Measurements from ENCODE around the gene ARHGEF1.
A peak's percentile ranks its signal among the peaks of the same experiment; 100 is the strongest.

Gene ARHGEF1

DNA sequence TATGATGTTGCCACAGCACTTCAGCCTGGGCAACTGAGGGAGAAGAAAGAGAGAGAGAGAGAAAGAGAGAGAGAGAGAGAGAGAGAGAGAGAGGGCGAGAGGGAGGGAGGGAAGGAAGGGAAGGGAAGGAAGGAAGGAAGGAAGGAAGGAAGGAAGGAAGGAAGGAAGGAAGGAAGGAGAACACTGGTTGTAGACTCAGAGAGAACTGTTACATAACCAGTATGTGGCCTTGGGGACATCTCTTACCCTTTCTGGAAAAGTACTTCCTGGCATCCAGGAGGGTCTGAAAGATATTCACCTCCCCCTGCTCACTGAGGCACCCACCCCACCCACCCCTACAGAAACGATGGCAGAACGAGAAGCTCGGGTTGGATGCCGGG is 2.7 kb upstream of the ARHGEF1 start:
- no peak for DNase-seq (ENCODE audit: low spot score)
- FAIRE-seq: no peak

DNA sequence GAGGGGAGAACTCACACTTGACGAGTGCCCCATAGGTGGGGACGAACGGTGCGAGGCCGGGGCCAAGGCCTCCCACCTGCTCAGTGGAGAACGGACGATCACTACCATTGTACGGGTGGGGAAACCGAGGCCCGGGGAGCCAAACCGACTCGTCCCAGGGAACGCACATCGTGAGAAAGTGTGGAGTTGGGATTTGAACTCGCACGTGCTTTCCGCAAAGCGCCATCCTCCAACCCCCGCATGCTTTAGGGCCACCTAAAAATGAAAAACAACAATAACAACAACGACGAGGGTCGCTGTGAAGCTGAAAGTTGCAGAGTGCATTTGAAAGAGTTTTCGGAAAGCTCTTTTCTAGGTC is 458 bp downstream of the ARHGEF1 start:
- DNase-seq (ENCODE audit: low spot score) (no peak), FAIRE-seq (no peak)

DNA sequence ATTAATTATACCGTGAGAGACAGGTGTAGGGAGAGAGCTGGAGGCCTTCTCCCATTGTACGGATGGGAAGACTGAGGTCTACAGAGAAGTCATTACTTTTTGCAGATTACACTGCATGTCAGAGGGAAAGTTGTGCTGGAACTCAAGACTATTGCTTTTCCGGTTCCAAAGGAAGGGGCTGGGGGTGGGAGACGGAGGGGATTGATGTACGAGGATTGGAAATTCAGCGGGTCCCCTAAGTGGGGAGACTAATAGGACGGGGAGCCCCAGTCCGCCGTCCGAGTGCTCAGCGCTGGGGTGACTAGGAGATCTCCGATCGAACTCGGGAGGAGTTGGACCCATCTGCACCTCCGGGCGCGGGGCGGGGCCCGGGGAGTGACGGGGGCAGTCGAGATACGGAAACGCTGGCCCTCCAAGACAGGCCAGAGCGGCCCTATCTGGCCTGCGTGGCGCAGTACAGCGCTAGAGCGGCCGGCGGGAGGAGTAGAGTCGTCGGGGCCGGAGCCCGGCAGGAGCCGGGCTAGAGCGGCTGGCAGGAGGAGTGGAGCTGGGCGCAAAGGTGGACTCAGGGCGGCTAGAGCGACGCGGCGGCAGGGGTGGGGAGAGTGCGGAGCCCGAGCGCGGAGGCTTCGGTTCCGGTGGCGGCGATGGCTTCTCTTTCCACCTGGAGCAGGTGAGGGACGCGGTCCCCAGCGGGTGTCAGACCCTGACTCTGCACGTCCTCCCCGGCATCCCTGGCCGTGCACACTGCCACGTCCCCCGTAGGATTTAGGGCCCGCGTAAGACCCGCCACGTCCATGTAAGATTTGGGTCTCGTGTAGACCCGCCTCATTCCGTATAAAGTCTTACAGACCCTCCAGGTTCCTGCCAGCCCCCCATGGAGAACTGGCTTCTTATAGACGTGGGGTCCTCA is 1.1 kb downstream of the ARHGEF1 start:
- DNase-seq (ENCODE audit: low spot score) (peak; percentile 97), FAIRE-seq (peak; percentile 90)

DNA sequence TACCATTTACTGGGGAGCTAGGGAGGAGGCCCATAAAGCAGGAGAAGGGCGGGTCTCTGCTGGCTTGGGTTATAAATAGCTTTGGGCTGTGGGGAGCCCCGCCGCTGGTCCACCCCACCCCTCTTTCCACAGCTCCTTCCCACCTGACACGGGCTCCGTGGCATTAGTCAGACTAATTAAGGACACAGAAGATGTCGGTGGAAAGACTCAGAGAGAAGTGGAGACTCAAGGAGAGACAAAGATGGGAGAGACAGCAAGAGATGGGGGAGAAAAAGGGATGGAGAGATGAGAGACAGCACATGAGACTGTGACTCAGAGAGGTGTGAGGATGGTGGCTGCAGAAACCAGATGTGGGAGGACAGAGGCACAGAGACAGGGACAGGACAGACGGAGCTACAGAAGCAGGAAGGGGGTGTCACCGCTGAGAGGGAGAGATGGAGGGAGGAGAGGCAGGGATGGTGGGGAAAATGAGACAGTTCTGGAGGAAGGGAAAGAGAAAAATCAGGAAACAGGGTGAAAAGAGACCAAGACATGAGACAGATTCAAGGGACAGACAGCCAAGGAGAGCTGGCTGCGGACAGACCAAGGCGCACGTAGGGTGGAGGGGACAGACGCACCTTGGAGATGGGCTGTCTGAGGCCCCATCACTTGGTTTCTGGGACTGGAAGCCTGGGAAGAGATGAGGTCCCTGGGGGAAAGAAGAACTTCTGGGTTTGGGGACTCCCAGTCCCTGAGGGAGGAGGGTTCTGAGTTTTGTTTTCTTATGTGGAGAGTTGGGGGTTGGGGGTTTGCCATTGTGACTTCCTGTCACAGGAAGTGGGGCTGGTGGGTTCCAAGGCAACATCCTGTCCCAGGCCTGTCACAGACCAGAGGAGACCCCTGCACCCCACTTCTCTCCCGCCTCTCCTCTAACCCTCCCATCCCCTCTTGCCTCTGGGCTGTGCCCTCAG is 4.1 kb downstream of the ARHGEF1 start:
- FAIRE-seq: no peak
- DNase-seq (ENCODE audit: low spot score): no peak

DNA sequence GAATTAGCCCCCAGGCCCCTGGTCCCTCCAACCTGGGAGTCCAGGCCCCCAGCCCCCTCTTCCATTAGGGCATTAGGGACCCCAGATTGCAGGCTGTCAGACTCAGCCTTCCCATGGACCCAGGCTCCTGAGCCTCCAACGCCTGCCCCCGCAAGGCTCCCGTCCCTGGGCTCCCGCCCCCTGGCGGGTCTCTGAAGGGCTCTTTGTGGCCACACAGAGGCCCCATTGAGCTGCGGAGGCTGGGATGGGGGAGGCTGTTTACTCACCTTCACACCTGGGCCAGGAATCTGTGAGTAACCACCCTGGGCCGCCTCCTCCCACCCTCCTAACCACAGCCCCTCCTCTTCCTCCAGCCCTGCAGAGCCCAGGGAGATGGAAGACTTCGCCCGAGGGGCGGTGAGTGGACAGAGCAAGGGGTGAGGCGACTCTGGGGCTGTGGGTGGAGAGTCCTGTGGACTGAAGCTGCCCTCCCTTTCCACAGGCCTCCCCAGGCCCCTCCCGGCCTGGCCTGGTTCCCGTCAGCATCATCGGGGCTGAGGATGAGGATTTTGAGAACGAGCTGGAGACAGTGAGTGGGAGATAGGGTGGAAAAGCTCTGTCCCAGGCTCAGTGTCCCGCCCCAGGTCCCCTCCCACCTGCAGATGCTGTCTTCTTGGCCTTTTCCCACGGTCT is 4.9 kb downstream of the ARHGEF1 start:
- peak; percentile 37 for FAIRE-seq

DNA sequence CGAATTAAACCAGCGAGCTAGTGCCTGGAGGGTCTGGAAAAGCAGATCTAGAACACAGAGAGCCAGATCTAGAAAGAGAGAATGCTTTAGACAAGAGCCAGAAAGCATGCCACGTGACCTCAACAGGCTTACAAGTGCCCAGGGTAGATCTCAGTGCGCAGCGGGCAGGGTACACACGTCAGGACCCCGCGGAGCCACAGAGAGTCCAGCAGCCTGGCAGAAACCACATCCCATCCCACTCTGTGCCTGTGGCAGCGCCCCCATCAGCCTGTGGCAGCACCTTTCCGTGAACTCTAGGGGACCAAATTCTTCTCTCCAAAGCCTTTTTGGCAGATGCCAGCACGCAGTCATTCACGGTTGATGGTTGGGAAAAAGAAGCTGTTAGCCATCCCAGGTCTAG is 5.9 kb downstream of the ARHGEF1 start:
- no peak for FAIRE-seq

More for the DNA sequence above, 4.9 kb downstream of the ARHGEF1 start:
- DNase-seq (ENCODE audit: low spot score): peak; percentile 94

DNA sequence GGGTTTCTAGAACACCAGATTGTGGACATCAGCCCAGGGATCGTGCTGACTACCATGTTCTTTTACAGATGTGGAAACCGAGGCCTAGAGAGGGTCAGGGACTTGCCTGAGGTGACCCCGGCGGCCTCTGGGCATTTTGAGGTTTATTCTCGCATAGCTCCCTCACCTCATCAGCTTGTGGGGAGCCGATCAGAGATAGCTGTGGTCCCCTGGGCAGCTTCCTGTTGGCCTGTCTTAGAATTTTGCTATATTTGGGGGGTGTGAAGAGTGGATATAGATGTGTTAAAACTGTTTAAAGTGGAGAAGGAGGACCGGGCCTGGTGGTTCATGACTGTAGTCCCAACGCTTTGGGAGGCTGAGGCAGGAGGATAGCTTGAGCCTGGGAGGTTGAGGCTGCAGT is 6.9 kb downstream of the ARHGEF1 start:
- DNase-seq (ENCODE audit: low spot score): no peak
- no peak for FAIRE-seq

More for the DNA sequence above, 5.9 kb downstream of the ARHGEF1 start:
- no peak for DNase-seq (ENCODE audit: low spot score)

DNA sequence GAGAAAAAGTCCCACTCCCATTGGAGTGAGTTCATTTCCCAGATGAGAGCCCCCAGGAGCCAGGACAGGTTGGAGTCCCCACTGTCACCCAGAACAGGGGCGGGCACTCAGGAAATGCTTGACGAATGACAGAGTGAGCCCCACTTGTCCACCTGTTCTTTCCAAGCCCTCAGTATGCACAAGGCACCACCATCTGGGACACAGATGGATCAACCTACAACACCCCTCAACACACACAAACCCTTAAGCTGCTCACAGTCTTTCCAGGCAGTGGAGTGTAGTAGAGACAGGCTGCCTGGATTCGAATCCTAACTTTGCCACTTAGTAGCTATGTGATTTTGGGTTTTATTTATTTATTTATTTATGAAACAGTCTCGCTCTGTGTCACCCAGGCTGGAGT is 8.0 kb downstream of the ARHGEF1 start:
- DNase-seq (ENCODE audit: low spot score): no peak
- FAIRE-seq: no peak

DNA sequence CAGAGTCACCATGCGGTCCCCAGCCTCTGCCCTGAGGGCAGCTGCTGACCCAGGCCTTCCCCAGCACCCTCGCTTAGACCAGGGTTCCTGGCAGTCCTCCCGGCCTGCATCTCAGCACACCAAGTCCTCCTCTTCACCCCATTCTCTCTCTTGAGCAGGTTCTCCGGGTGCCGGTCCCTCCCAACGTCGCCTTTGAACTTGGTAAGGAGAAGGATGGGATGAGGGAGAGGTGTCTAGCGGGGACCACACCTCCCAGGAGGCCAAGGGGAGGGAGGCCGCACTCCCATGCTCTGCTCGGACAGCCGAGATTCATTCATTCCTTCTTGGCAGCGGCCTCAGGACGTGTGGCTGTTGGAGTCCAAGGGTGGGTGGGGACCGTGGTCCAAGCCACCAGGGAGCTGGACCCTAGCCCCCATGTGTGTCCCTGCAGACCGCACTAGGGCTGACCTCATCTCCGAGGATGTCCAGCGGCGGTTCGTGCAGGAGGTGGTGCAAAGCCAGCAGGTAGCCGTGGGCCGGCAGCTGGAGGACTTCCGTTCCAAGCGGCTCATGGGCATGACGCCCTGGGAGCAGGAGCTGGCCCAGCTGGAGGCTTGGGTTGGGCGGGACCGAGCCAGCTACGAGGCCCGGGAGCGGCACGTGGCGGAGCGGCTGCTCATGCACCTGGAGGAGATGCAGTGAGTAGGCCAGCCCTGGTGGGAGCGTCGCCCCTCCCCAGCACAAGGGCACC is 9.4 kb downstream of the ARHGEF1 start:
- DNase-seq (ENCODE audit: low spot score) (no peak), FAIRE-seq (no peak)

DNA sequence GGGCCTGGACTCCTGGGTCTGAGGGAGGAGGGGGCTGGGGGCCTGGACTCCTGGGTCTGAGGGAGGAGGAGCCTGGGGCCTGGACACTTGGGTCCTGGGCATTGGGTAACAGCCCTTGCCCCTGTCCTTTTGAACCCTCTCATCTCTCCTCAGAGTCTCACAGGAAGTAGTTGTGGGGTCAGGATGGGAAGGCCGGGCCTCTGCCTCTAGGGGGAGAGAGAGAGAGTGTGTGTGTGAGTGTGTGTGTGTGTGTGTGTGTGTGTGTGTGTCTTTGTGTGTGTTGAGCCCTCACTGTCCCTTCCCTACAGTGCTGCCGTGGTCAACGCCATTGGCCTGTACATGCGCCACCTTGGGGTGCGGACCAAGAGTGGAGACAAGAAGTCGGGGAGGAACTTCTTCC is 10.9 kb downstream of the ARHGEF1 start:
- DNase-seq (ENCODE audit: low spot score): no peak
- no peak for FAIRE-seq

DNA sequence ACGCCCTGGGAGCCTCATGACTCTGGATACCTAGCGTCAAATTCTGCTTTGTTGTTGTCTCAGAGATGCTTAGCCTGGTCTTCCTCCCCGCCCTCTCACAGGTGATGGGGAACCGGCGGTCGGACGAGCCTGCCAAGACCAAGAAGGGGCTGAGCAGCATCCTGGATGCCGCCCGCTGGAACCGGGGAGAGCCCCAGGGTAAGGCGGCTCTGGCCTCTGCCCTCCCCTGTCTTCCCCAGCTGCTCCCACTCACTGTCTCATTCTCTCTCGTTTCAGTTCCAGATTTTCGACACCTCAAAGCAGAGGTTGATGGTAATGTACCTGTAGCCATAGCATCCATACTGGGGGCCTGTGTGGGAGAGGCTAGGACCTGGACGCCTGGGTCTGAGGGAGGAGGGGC is 11.4 kb downstream of the ARHGEF1 start:
- no peak for FAIRE-seq

DNA sequence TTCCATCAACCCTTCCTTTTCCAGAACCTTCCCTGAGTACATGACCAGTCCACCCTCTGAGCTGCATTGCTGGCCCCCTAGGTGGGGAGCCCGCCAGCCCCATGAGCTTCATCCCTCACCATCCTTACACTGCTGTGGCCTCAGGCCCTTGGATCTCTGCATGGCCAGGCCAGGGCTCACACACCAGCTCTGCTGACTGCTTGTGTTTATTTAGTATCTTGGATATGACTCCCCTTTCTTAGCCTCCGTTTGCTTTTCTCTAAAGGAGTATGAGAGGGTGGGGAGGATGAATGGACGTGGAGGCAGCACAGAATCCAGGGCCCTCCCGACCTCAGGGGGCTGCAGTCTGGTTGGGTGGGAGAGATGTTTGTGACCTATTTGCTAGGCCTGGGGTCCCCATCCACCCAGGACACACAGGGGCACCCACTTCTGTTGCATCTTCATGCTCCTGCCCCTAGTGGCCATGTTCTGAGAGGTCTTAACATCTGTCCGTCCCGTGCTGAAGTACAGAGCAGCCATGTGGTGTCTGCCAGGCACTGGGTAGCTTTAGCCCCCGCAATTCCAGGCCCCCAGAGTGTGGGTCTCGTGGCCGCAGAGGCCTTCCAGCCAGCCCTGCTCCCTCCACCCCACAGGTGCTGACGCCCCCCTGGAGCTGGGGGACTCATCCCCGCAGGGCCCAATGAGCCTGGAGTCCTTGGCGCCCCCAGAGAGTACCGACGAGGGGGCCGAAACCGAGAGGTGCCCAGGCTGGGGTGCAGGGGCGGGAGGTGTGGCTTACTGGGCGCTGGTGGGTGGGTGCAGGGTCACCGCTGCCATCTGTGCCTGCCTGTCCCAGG is 13.0 kb downstream of the ARHGEF1 start:
- FAIRE-seq (no peak), DNase-seq (ENCODE audit: low spot score) (no peak)

More for the DNA sequence above, 11.4 kb downstream of the ARHGEF1 start:
- DNase-seq (ENCODE audit: low spot score): no peak

DNA sequence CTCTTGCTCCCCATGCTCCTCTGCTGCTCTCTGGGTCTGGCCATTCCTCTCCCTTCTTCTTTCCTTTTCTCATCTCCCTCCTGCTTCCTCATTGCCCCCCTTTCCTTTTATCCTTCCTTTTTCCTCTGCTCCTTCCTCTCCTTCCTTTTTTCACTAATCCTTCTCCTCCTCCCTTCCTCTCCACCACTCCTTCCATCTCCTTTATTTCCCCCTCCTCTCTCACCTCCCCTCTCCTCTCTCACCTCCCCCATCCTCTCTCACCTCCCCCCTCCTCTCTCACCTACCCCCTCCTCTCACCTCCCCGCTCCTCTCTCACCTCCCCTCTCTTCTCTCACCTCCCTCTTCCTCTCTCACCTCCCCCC is 13.6 kb downstream of the ARHGEF1 start:
- DNase-seq (ENCODE audit: low spot score) (no peak), FAIRE-seq (no peak)

DNA sequence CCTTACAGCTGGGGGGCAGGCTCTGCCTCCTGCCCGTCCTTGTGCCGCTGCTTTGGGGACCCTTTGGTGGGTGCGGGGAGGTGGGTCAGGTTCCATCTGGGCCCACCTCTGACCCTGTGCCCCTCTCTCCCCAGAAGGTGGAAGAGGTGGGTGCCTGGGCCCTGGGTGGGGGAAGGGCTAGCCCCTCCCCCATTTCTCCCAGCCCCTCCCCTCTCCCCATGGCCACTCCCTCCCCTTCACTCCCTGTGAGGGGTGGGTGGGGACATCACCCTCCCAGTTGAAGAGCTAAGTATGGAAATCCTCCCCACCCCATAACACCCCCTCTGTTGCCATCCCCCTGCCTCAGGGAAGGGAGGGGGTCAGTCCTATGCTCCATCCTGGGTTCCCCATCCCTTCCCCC is 14.2 kb downstream of the ARHGEF1 start:
- DNase-seq (ENCODE audit: low spot score) (no peak), FAIRE-seq (no peak)

DNA sequence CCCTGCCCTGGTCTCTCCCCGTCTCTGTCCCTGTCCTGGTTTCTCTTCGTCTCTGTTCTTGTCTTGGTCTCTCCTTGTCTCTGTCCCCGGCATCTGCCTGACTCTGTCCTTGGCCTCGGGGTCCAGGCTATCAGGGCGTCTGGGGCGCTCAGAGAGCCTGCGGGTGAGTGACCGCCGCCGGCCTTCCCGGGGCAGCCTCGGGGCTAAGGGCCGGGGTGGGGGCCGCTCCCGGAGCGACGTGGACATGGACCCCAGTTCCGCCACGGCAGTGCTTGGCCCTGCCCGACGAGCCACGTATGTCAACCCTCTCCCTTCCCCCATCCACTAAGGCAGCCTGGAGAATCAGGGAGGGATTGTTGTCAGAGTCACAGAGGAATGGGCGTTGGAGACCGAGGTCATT is 14.8 kb downstream of the ARHGEF1 start:
- no peak for FAIRE-seq
- DNase-seq (ENCODE audit: low spot score): no peak

DNA sequence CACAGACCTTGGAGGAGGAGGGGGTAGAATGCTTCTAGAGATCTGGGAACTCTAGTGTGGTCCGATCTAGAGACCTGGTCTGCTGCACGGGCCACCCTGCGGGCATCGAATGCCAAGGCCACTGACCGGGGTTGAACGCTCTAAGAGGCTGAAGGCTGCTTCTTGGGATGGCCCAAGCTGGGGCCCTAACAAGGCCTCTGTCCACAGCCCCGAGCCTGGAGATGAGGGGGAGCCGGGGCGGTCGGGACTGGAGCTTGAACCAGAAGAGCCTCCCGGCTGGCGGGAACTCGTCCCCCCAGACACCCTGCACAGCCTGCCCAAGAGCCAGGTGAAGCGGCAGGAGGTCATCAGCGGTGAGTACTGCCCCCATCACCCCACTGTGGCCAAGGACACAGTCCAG is 15.3 kb downstream of the ARHGEF1 start:
- FAIRE-seq (no peak), DNase-seq (ENCODE audit: low spot score) (no peak)

DNA sequence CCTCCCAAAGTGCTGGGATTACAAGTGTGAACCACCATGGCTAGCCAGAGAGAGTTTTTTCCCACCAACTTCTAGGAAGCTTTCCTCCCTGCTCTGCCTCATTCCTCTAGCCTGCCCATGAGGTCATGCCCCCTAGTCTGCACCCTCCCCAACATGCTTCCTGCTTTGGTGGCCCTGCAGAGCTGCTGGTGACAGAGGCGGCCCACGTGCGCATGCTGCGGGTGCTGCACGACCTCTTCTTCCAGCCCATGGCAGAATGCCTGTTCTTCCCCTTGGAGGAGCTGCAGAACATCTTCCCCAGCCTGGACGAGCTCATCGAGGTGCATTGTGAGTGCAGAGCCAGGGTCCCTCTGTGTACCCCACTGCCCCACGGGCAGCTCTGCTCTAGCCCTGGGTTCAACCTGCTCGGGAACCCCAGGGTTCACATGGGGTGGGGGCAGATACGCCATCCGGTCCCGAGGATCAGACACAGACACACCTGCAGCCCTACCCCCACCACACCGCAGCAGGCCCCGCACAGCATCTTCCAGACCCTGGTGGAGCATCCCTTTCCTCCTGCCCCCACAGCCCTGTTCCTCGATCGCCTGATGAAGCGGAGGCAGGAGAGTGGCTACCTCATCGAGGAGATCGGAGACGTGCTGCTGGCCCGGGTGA is 18.9 kb downstream of the ARHGEF1 start:
- DNase-seq (ENCODE audit: low spot score): no peak
- no peak for FAIRE-seq

DNA sequence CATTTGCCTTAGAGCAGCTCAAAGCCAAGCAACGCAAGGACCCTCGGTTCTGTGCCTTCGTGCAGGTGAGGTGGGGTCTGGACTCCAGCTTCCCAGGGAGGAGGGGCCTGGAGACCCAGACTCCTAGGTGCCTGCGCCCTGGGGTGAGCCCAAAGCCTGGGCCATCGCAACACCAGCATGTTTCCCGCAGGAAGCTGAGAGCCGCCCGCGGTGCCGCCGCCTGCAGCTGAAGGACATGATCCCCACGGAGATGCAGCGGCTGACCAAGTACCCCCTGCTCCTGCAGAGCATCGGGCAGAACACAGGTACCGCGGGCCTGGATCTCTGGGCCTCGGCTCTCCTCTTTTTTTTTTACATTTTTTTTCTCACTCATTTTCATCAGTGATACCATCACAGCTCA is 19.6 kb downstream of the ARHGEF1 start:
- FAIRE-seq: no peak
- no peak for DNase-seq (ENCODE audit: low spot score)

DNA sequence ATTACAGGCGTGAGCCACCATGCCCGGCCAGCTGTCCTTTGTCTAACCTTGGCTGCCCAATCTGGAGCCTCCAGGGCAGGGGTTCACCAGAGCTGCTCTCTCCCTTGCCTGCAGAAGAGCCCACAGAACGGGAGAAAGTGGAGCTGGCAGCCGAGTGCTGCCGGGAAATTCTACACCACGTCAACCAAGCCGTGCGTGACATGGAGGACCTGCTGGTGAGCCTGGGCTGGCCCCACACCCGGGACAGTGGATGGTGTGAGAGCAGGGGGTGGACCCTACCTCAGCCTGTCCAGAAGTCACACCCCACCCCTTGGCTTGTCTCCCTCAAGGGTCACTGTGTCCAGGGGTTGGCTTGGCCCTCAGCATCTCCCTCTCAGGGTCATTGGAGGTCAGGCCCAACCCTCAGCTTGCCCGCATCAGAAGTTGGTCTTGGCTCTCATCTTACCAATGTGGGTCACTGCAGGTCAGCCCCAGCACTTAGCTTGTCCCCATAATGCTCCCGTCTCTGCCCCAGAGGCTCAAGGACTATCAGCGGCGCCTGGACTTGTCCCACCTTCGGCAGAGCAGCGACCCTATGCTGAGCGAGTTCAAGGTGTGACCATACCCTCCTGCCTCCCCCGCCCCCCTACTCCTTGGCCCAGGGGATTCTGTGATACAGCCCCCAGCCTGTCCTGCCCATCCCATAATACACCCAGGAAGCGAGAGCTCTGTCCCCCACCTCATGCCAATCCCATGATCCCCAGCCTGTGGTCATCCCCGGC is 20.4 kb downstream of the ARHGEF1 start:
- no peak for FAIRE-seq
- no peak for DNase-seq (ENCODE audit: low spot score)

Measured in urothelium cell line (cell line).